ENCODE measurements around the gene SGCA. TPM values are rescaled to one million over a fixed set of nuclear protein-coding genes. Genes with fewer than 3 reads are reported as not detected.

The SGCA gene
- total and polyA plus RNA-seq, 2 of the 13 experiments (the other 11 are each of a cell fraction or from before 2014, with no cell fraction given), result not detected

GRCh38 chr17:50167371-50167770, 1.6 kb downstream of the SGCA start:
- FAIRE-seq, result no peak
- H3K4me3 ChIP-seq (replicated peaks in 1 of 3; ENCODE audit: insufficient read depth in 1 of 3, low read depth in 2 of 3, low read length in 3 of 3), result no peak overlapping the region
- ChIA-PET POLR2A (no interaction called here), CTCF (ENCODE audit: low intra/inter-chr PET ratio, low total read pairs) (interaction anchor here (0.7 to 4.0 kb wide), 3 partner anchors 30 to 51 kb away, joined by 3 to 36 read pairs (median 3); no protein-coding TSS in a partner anchor)
- DNase-seq (ENCODE audit: low spot score), result no peak
- H3K9me3 ChIP-seq (ENCODE audit: low read length), result no peaks in the 10 kb centered on the region
- no peaks in the 10 kb centered on the region for H3K79me2 ChIP-seq (ENCODE audit: insufficient read depth, low read length)
- no peak overlapping the region for H3K27ac ChIP-seq (ENCODE audit: extremely low read length, insufficient read depth, low read length)
- 46% methylated on average over 10 of the region's 19 CpGs for WGBS (ENCODE audit: low lambda C conversion rate)
- H3K27me3 ChIP-seq (ENCODE audit: control insufficient read depth in 1 of 2, insufficient read depth in 2 of 2, low read length in 2 of 2), result peaks cover 11 to 50% of the 10 kb centered on the region in 2 experiments; a peak in 3 of 5 replicates
- no TSS peak for BruUV-seq (replicated peaks)
- no peak overlapping the region for H2AFZ ChIP-seq (ENCODE audit: low read length)
- no peaks in the 10 kb centered on the region for H3K36me3 ChIP-seq (replicated peaks in 1 of 2; ENCODE audit: control insufficient read depth in 1 of 2, insufficient read depth in 2 of 2, low read length in 2 of 2)
- no peak for ATAC-seq
- intact Hi-C loops (cut with micrococcal nuclease; ENCODE audit: unreplicated experiment) (no loop called here), in situ Hi-C loops (cut with HindIII; ENCODE audit: extremely low pct_ligation_motif_present, low pct_unique_long_range_greater_than_20kb) (no loop called here)
- no peaks in the 10 kb centered on the region for H4K20me1 ChIP-seq (ENCODE audit: insufficient read depth, low read length)
- H3K4me2 ChIP-seq (ENCODE audit: low read depth, low read length), result no peak overlapping the region
- H3K9ac ChIP-seq (ENCODE audit: insufficient read depth, low read depth, low read length), result no peak overlapping the region
- peaks cover 15% of the 10 kb centered on the region for H3K4me1 ChIP-seq (ENCODE audit: insufficient read depth, low read length)
- TF ChIP-seq SMARCE1 (IDR thresholded peaks at IDR 0.05; ENCODE audit: borderline replicate concordance) (no peak), ELF1 (CRISPR knock-in tag; IDR thresholded peaks at IDR 0.05) (no peak), SKIL (CRISPR knock-in tag; IDR thresholded peaks at IDR 0.05; ENCODE audit: borderline replicate concordance) (no peak), ZNF142 (CRISPR knock-in tag; IDR thresholded peaks at IDR 0.05) (no peak), ZKSCAN1 (IDR thresholded peaks at IDR 0.05; ENCODE audit: low read length) (no peak), ARNT (IDR thresholded peaks at IDR 0.05) (no peak), ZNF550 (CRISPR knock-in tag; IDR thresholded peaks at IDR 0.05; ENCODE audit: borderline replicate concordance) (no peak), ZNF329 (CRISPR knock-in tag; IDR thresholded peaks at IDR 0.05; ENCODE audit: low read depth) (no peak), BCL3 (CRISPR knock-in tag; IDR thresholded peaks at IDR 0.05) (no peak), IRF9 (CRISPR knock-in tag; IDR thresholded peaks at IDR 0.05; ENCODE audit: borderline replicate concordance) (no peak), ZNF20 (CRISPR knock-in tag; IDR thresholded peaks at IDR 0.05) (no peak), ZNF180 (CRISPR knock-in tag; IDR thresholded peaks at IDR 0.05; ENCODE audit: borderline replicate concordance, low read depth) (no peak), MAX (IDR thresholded peaks at IDR 0.05) (no peak), ZNF317 (CRISPR knock-in tag; IDR thresholded peaks at IDR 0.05) (no peak)
